HepG2 (cell line): Measurements from ENCODE around the gene TARM1. TPM values are rescaled to one million over a fixed set of nuclear protein-coding genes. Genes with fewer than 3 reads are reported as not detected.

Experiments
- ATF2 ChIP-seq: sonication (generic); formaldehyde crosslinking; IDR thresholded peaks from 2 replicates; pipeline ENCODE4 v1.4.0; 2020; ENCODE audit warnings: missing genetic modification reagents
- CREB1 ChIP-seq, 2 experiments: fragments of 450-650 bp in 1 of 2; IDR thresholded peaks; 2 replicates each; pipeline ENCODE4 v1.6.1; 2016 to 2017; ENCODE audit warnings: control low read depth in 1 of 2, mild to moderate bottlenecking in 1 of 2, missing compliant biosample characterization in 1 of 2, missing genetic modification characterization in 1 of 2
- ETV6 ChIP-seq: sonication (generic); formaldehyde crosslinking; conservative IDR thresholded peaks from 2 replicates; pipeline ENCODE4 v1.4.0; 2020; ENCODE audit warnings: missing genetic modification reagents
- GFI1 ChIP-seq: sonication (generic); formaldehyde crosslinking; IDR thresholded peaks from 2 replicates; pipeline ENCODE4 v1.5.0; 2020; ENCODE audit warnings: missing genetic modification reagents, mild to moderate bottlenecking, borderline replicate concordance
- GMEB1 ChIP-seq: sonication (generic); formaldehyde crosslinking; IDR thresholded peaks from 2 replicates; pipeline ENCODE4 v1.5.1; 2020; ENCODE audit warnings: missing genetic modification reagents, mild to moderate bottlenecking, borderline replicate concordance
- HOXD1 ChIP-seq: sonication (generic); formaldehyde crosslinking; IDR thresholded peaks from 2 replicates; pipeline ENCODE4 v1.5.0; 2020; ENCODE audit warnings: missing genetic modification reagents
- KDM1A ChIP-seq: IDR thresholded peaks from 2 replicates; pipeline ENCODE4 v1.6.1; 2016; ENCODE audit warnings: missing compliant biosample characterization
- MYNN ChIP-seq: sonication (generic); formaldehyde crosslinking; IDR thresholded peaks from 2 replicates; pipeline ENCODE4 v1.4.0; 2020; ENCODE audit warnings: mild to moderate bottlenecking, low read depth, missing genetic modification reagents
- POGK ChIP-seq: sonication (generic); formaldehyde crosslinking; conservative IDR thresholded peaks from 2 replicates; pipeline ENCODE4 v1.8.0; 2022; ENCODE audit warnings: mild to moderate bottlenecking, moderate library complexity, missing genetic modification reagents
- RAD21 ChIP-seq: fragments of 450-650 bp; formaldehyde crosslinking; IDR thresholded peaks from 2 replicates; pipeline ENCODE4 v1.5.0; 2020; ENCODE audit warnings: mild to moderate bottlenecking
- SALL2 ChIP-seq: sonication (generic); formaldehyde crosslinking; IDR thresholded peaks from 2 replicates; pipeline ENCODE4 v1.8.1; 2023; ENCODE audit warnings: mild to moderate bottlenecking, missing genetic modification reagents, inconsistent platforms
- TBP ChIP-seq: sonication (generic); formaldehyde crosslinking; IDR thresholded peaks from 2 replicates; pipeline ENCODE4 v1.5.0; 2020; ENCODE audit warnings: missing genetic modification reagents
- THAP11 ChIP-seq: IDR thresholded peaks from 2 replicates; pipeline ENCODE4 v1.6.1; 2016; ENCODE audit warnings: missing biosample characterization, missing genetic modification reagents
- TOE1 ChIP-seq: sonication (generic); formaldehyde crosslinking; IDR thresholded peaks from 2 replicates; pipeline ENCODE4 v1.4.0; 2020; ENCODE audit warnings: mild to moderate bottlenecking, missing genetic modification reagents
- UBTF ChIP-seq: sonication (generic); formaldehyde crosslinking; IDR thresholded peaks from 2 replicates; pipeline ENCODE4 v1.4.0; 2020; ENCODE audit warnings: mild to moderate bottlenecking, missing genetic modification reagents
- ZC3H4 ChIP-seq: sonication (generic); formaldehyde crosslinking; IDR thresholded peaks from 2 replicates; pipeline ENCODE4 v1.4.0; 2020; ENCODE audit warnings: missing genetic modification reagents, borderline replicate concordance
- ZFP82 ChIP-seq: sonication (generic); formaldehyde crosslinking; IDR thresholded peaks from 2 replicates; pipeline ENCODE4 v1.5.1; 2020; ENCODE audit warnings: mild to moderate bottlenecking, missing genetic modification reagents, borderline replicate concordance
- ZNF44 ChIP-seq: sonication (generic); formaldehyde crosslinking; IDR thresholded peaks from 2 replicates; pipeline ENCODE4 v1.5.1; 2020; ENCODE audit warnings: mild to moderate bottlenecking, missing genetic modification reagents
- ZNF678 ChIP-seq: sonication (generic); formaldehyde crosslinking; IDR thresholded peaks from 2 replicates; pipeline ENCODE4 v1.4.0; 2020; ENCODE audit warnings: mild to moderate bottlenecking, missing genetic modification reagents
- ZSCAN20 ChIP-seq: sonication (generic); formaldehyde crosslinking; IDR thresholded peaks from 2 replicates; pipeline ENCODE4 v1.4.0; 2020; ENCODE audit warnings: missing genetic modification reagents, mild to moderate bottlenecking, borderline replicate concordance
- ZZZ3 ChIP-seq: sonication (generic); formaldehyde crosslinking; IDR thresholded peaks from 2 replicates; pipeline ENCODE4 v1.4.0; 2020; ENCODE audit warnings: missing genetic modification reagents, mild to moderate bottlenecking, borderline replicate concordance
- polyA plus RNA-seq, 8 experiments: library from polyadenylated mRNA; depleted of rRNA in 3 of 8; stranded (reverse) in 7 of 8; unstranded in 1 of 8; fragments of >200 nt; fragmentation: Illumina TruSeq in 4 of 8; extraction: Trizol in 4 of 8; gene quantifications; 2 replicates each; pipeline versions ENCODE4 v1.2.1 to v1.2.3, GENCODE V29; 2011 to 2016; ENCODE audit warnings: low read depth in 4 of 8, missing spikeins in 1 of 8, mixed read lengths in 1 of 8; ENCODE audit not compliant: insufficient read depth in 1 of 8
- total RNA-seq, 5 experiments: library from RNA; depleted of rRNA; stranded (reverse); fragments of >200 nt; fragmentation: Illumina TruSeq; extraction: Trizol; gene quantifications; 2 replicates each; pipeline ENCODE4 v1.2.3, GENCODE V29; 2016; ENCODE audit warnings: low read depth in 1 of 5

TARM1 gene
- total and polyA plus RNA-seq, 2 of the 13 experiments (the other 11 are each of a cell fraction or from before 2014, with no cell fraction given): not detected

- TF ChIP-seq ZNF44 (0 out of 2 replicates have a peak, but pooled peaks have one; percentile 86), TOE1 (no peak), GMEB1 (peak; percentile 99), SALL2 (CRISPR knock-in tag) (no peak; the same call in 1 of the 2 replicates), ZSCAN20 (CRISPR knock-in tag) (no peak), MYNN (no peak), ZNF678 (CRISPR knock-in tag) (0 out of 2 replicates have a peak, but pooled peaks have one; percentile 56), TBP (CRISPR knock-in tag) (peak; percentile 56; the same call in 1 of the 2 replicates), RAD21 (CRISPR knock-in tag) (no peak), KDM1A (CRISPR knock-in tag) (no peak), HOXD1 (CRISPR knock-in tag) (peak; percentile 13; the same call in 1 of the 2 replicates), UBTF (peak; percentile 48; the same call in 1 of the 2 replicates), ZC3H4 (CRISPR knock-in tag) (no peak), CREB1 (IDR thresholded peaks at IDR 0.05) (peak; percentile 98), CREB1 (CRISPR knock-in tag; IDR thresholded peaks at IDR 0.05) (peak; percentile 100), ZZZ3 (CRISPR knock-in tag) (peak; percentile 98), THAP11 (CRISPR knock-in tag) (peak; percentile 99), ETV6 (CRISPR knock-in tag) (no peak; the same call in 1 of the 2 replicates), POGK (CRISPR knock-in tag) (peak; percentile 71; the same call in 1 of the 2 replicates), ZFP82 (CRISPR knock-in tag) (peak; percentile 80; the same call in 1 of the 2 replicates), GFI1 (no peak), ATF2 (peak; percentile 70; the same call in 1 of the 2 replicates)
Observed at GRCh38 chr19:54115109-54116063, 34.2 kb upstream of the TARM1 start, which contains the start of the genes PRPF31 and TFPT (continued).
